ENCODE data around the gene NPC2.

NPC2 gene

DNA sequence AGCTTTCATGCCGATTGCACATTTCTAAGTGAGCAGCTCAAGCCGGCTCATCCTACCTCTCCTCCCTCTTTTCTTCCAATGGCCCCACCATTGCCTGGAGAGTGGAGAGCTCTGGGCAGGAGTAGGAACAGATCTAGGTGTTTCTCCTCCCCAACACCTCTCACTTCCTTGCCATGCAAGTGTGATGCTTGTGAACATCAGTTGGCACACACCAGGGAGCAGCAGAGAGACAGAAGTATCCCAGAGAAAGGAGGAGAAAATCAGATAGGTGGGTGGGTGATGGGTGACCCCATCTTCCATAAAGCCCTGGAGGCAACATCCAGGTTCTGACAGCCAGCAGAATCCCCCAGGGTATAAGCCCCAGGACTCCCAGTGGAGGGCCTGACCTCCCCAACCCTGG, 27.8 kb downstream of the NPC2 start:
- no peak for DNase-seq (ENCODE audit: low spot score)
- no peak for TF ChIP-seq CTCF (IDR thresholded peaks at IDR 0.05; ENCODE audit: extremely low read depth, missing control alignments)

DNA sequence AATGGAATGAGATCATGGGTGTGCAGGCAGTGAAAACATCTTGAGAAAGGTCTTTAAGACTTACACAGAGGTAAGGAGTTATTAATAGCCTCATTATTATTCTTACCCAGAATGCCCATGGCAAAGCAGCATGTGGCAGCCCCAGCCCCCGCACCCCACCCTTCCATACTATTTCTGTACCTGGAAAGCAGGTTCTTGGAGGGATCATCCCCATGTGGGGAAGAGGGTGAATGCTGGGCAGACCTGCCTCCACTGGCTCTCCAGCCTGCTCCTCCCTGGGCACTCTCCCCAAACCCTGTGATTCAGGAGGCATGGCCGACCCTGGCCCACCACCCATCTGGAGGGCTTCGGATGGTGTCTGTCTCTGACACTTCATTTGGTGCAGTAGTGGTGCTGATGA, 28.3 kb downstream of the NPC2 start:
- no peak for DNase-seq (ENCODE audit: low spot score)
- no peak for TF ChIP-seq CTCF (IDR thresholded peaks at IDR 0.05; ENCODE audit: extremely low read depth, missing control alignments)

DNA sequence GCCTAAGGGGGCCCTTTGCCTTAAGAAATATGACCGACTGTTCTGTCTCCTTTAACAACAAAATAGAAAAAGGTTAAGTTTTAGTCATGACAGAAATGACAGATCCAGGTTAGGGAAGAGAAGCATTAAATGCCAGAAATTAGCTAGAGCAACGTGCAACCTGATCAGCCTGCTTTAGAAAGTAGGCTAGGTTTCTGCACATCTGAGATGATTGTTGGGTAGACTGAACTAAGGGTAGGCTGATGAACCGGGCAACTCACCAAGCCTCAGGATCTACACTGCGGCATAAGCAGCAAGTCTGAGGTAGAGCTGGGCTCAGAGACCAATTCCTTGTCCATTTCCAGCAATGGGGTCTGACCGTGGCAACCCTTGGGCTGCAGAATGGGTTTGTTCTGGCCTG, 29.4 kb downstream of the NPC2 start:
- TF ChIP-seq CTCF (IDR thresholded peaks at IDR 0.05; ENCODE audit: extremely low read depth, missing control alignments) = no peak
- no peak for DNase-seq (ENCODE audit: low spot score)

DNA sequence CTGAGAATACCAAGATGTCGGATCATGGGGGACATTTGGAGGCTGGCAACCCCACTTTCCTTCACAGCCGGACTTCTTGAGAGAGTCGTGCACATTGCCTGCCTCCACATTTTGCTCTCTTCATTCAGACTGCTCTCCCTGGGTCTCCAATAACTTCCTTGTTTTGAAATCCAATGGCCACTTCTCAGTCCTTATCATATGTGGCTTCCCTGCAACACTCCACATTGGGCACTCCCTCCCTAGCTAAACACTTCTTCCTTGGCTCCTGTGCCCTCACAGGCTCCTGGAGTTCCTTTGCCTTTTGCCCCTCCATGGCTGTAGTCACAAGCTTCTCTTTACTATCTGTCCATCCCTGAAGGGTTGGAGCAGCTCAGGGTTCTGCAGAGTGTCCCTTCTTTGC, 30.1 kb downstream of the NPC2 start:
- no peak for DNase-seq (ENCODE audit: low spot score)
- TF ChIP-seq CTCF (IDR thresholded peaks at IDR 0.05; ENCODE audit: extremely low read depth, missing control alignments) = no peak

- no peak for DNase-seq (ENCODE audit: low spot score)
- TF ChIP-seq CTCF (IDR thresholded peaks at IDR 0.05; ENCODE audit: extremely low read depth, missing control alignments) = no peak
These were observed 33.1 kb downstream of the NPC2 start for GRCh38 chr14:74459976-74460375.

GRCh38 chr14:74459289-74459946, 33.7 kb downstream of the NPC2 start:
- DNase-seq (ENCODE audit: low spot score) = peak; percentile 50
- TF ChIP-seq CTCF (IDR thresholded peaks at IDR 0.05; ENCODE audit: extremely low read depth, missing control alignments) = peak; percentile 37

DNA sequence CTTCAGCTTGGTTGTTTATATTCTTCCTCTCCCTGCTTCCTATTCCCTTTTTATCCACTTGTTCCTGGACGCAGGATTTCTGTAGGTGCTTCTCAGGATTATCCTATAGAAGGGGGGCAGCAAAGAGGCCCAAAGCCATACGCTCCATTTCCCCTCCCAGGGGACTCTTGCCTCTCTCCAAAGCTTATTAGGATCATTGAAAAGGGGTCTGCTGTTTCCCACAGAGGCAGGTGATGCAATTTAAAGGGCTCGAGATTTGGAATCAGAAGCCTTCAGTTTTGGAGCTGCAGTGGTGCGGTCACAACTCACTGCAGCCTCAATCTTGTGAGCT, 35.6 kb downstream of the NPC2 start:
- TF ChIP-seq CTCF (IDR thresholded peaks at IDR 0.05; ENCODE audit: extremely low read depth, missing control alignments) = no peak
- DNase-seq (ENCODE audit: low spot score) = no peak
